Lower lobe of right lung (tissue), 2 donors: ENCODE results near the gene ZNF532. TPM values are rescaled to one million over a fixed set of nuclear protein-coding genes. Genes with fewer than 3 reads are reported as not detected.
A peak's percentile ranks its signal among the peaks of the same experiment; 100 is the strongest.

Source experiments
- ATAC-seq, 2 donors: fragments of 200-7000 bp; cut with Tn5 transposase; one replicate each; pipeline ENCODE4 v1.9.1; 2020 to 2022; ENCODE audit warnings: mild to moderate bottlenecking in 2 of 2, moderate library complexity in 2 of 2
- DNase-seq: peaks from one replicate; pipeline ENCODE4 v3.0.0-alpha.2; 2020
- H3K27ac ChIP-seq: fragments of 200-600 bp; one replicate; pipeline ENCODE4 v1.8.0; 2022
- H3K27me3 ChIP-seq: fragments of 200-600 bp; one replicate; pipeline ENCODE4 v1.8.0; 2022; ENCODE audit warnings: low read depth
- H3K36me3 ChIP-seq: fragments of 200-600 bp; one replicate; pipeline ENCODE4 v1.8.0; 2022; ENCODE audit warnings: mild to moderate bottlenecking
- H3K4me1 ChIP-seq: fragments of 200-600 bp; one replicate; pipeline ENCODE4 v1.8.0; 2022
- H3K4me3 ChIP-seq: fragments of 200-600 bp; one replicate; pipeline ENCODE4 v1.8.0; 2022; ENCODE audit warnings: mild to moderate bottlenecking
- H3K9me3 ChIP-seq: fragments of 200-600 bp; one replicate; pipeline ENCODE4 v1.8.0; 2022
- CTCF ChIP-seq: fragments of 200-600 bp; IDR thresholded peaks from one replicate; pipeline ENCODE4 v1.8.0; 2022; ENCODE audit warnings: antibody characterized with exemption, mild to moderate bottlenecking
- intact Hi-C: fragments of 100-400 bp; cut with DNase I; formaldehyde crosslinking; loops from one replicate; pipeline ENCODE4 v1.11.0; 2022
- total RNA-seq: library from RNA; stranded (reverse); fragmentation: NEBNext Ultra II Directional; extraction: Animal tissue kit (Norgen Biotek cat#: 25700); gene quantifications from one replicate; pipeline ENCODE4 v1.2.1, GENCODE V29; 2021
- donor health status: DM: no; HTN: yes; CAD: no; lungs with severe emphysema.

The ZNF532 gene
- total RNA-seq, 1 donor from 2014 or later = 54.0 TPM

GRCh38 chr18:58859907-58860306 is 4.8 kb upstream of the ZNF532 start:
- no peak for TF ChIP-seq CTCF
- no peaks in the 10 kb centered on the region for H3K36me3 ChIP-seq
- no peaks in the 10 kb centered on the region for H3K9me3 ChIP-seq
- DNase-seq (no peak), ATAC-seq (no peak)
- H3K4me1 ChIP-seq = peaks cover 43% of the 10 kb centered on the region
- H3K27me3 ChIP-seq = no peaks in the 10 kb centered on the region
- intact Hi-C loops = no loop called here
- no peak overlapping the region for H3K4me3 ChIP-seq
- H3K27ac ChIP-seq = no peak overlapping the region

GRCh38 chr18:58860747-58861231 is 3.9 kb upstream of the ZNF532 start:
- Histone ChIP-seq H3K4me1 (peaks cover 52% of the 10 kb centered on the region), H3K4me3 (no peak overlapping the region), H3K9me3 (no peaks in the 10 kb centered on the region), H3K36me3 (no peaks in the 10 kb centered on the region), H3K27me3 (no peaks in the 10 kb centered on the region), H3K27ac (no peak overlapping the region)
- ATAC-seq = no peak
- intact Hi-C loops = no loop called here
- no peak for DNase-seq
- TF ChIP-seq CTCF = no peak

GRCh38 chr18:58861353-58861752 is 3.3 kb upstream of the ZNF532 start:
- Histone ChIP-seq H3K27ac (no peak overlapping the region), H3K36me3 (no peaks in the 10 kb centered on the region), H3K9me3 (no peaks in the 10 kb centered on the region), H3K4me1 (peaks cover 58% of the 10 kb centered on the region), H3K27me3 (no peaks in the 10 kb centered on the region), H3K4me3 (no peak overlapping the region)
- intact Hi-C loops = no loop called here
- TF ChIP-seq CTCF = no peak
- ATAC-seq (no peak), DNase-seq (no peak)

GRCh38 chr18:58861861-58862301 is 2.8 kb upstream of the ZNF532 start:
- Histone ChIP-seq H3K27ac (peak overlapping the region; percentile 92), H3K27me3 (no peaks in the 10 kb centered on the region), H3K4me1 (peaks cover 63% of the 10 kb centered on the region), H3K4me3 (no peak overlapping the region), H3K36me3 (no peaks in the 10 kb centered on the region), H3K9me3 (no peaks in the 10 kb centered on the region)
- intact Hi-C loops = no loop called here
- TF ChIP-seq CTCF = no peak
- DNase-seq = no peak
- ATAC-seq = no peak

- intact Hi-C loops = no loop called here
- Histone ChIP-seq H3K36me3 (peaks cover under 1% of the 10 kb centered on the region), H3K27ac (peak overlapping the region; percentile 92), H3K4me1 (peaks cover 68% of the 10 kb centered on the region), H3K27me3 (no peaks in the 10 kb centered on the region), H3K4me3 (peak overlapping the region; percentile 57), H3K9me3 (no peaks in the 10 kb centered on the region)
- TF ChIP-seq CTCF = no peak
- no peak for DNase-seq
- ATAC-seq = no peak
These were observed 2.3 kb upstream of the ZNF532 start for GRCh38 chr18:58862356-58862755.
